K562 (cell line): ENCODE data around the gene KLHL6. TPM values are rescaled to one million over a fixed set of nuclear protein-coding genes. Genes with fewer than 3 reads are reported as not detected.
A peak's percentile ranks its signal among the peaks of the same experiment; 100 is the strongest.

Experiments
- ARID1B ChIP-seq: fragments of 450-650 bp; IDR thresholded peaks from 2 replicates; pipeline ENCODE4 v1.6.1; 2016; ENCODE audit warnings: antibody characterized with exemption, mild to moderate bottlenecking, inconsistent platforms
- ARID3B ChIP-seq: fragments of 250-450 bp; sonication (Bioruptor Pico); IDR thresholded peaks from 2 replicates; pipeline ENCODE4 v1.4.0; 2020; ENCODE audit warnings: borderline replicate concordance
- ATF4 ChIP-seq: fragments of 450-650 bp; formaldehyde crosslinking; IDR thresholded peaks from 2 replicates; pipeline ENCODE4 v1.4.0; 2022; ENCODE audit warnings: mild to moderate bottlenecking, moderate library complexity
- BRCA1 ChIP-seq, 2 experiments: fragments of 450-650 bp in 1 of 2; sonication (generic) in 1 of 2; formaldehyde crosslinking in 1 of 2; IDR thresholded peaks; 2 replicates each; pipeline versions ENCODE4 v1.5.0 to v1.6.1; 2017 to 2020; ENCODE audit warnings: mild to moderate bottlenecking in 1 of 2, missing genetic modification reagents in 1 of 2
- ELF4 ChIP-seq: fragments of 450-650 bp; formaldehyde crosslinking; IDR thresholded peaks from 2 replicates; pipeline ENCODE4 v1.4.0; 2022; ENCODE audit warnings: missing genetic modification characterization
- ESRRA ChIP-seq: fragments of 450-650 bp; IDR thresholded peaks from 2 replicates; pipeline ENCODE4 v1.6.1; 2014; ENCODE audit warnings: low read depth, mild to moderate bottlenecking, moderate library complexity, borderline replicate concordance
- FOS ChIP-seq: IDR thresholded peaks from 3 replicates; pipeline ENCODE4 v1.6.1; 2011; ENCODE audit not compliant: insufficient read length; ENCODE audit errors: extremely low read depth
- GABPB2 ChIP-seq: fragments of 250-450 bp; sonication (Bioruptor Pico); conservative IDR thresholded peaks from 2 replicates; pipeline ENCODE4 v1.5.1; 2021; ENCODE audit warnings: mild to moderate bottlenecking
- GTF2B ChIP-seq: IDR thresholded peaks from 2 replicates; pipeline ENCODE4 v1.6.1; 2011; ENCODE audit not compliant: insufficient read length; ENCODE audit errors: extremely low read depth
- HEY1 ChIP-seq: fragments of 250-450 bp; sonication (Bioruptor Pico); IDR thresholded peaks from 2 replicates; pipeline ENCODE4 v1.5.0; 2020; ENCODE audit warnings: mild to moderate bottlenecking, moderate library complexity, borderline replicate concordance
- HNRNPL ChIP-seq: fragments of 200-400 bp; formaldehyde crosslinking; IDR thresholded peaks from 2 replicates; pipeline ENCODE4 v1.6.1; 2017; ENCODE audit warnings: low read depth, mild to moderate bottlenecking, low read length
- MED1 ChIP-seq: sonication (generic); formaldehyde crosslinking; IDR thresholded peaks from 2 replicates; pipeline ENCODE4 v1.8.1; 2023; ENCODE audit warnings: missing genetic modification reagents, borderline replicate concordance
- POLR3A ChIP-seq: IDR thresholded peaks from 2 replicates; pipeline ENCODE4 v1.6.1; 2011; ENCODE audit warnings: borderline replicate concordance, mild to moderate bottlenecking, moderate library complexity; ENCODE audit not compliant: insufficient read length, insufficient read depth; ENCODE audit errors: extremely low read depth
- RCOR1 ChIP-seq, 2 experiments: IDR thresholded peaks; 2 replicates each; pipeline ENCODE4 v1.6.1; 2012; ENCODE audit warnings: low read depth in 2 of 2, low read length in 2 of 2, borderline replicate concordance in 1 of 2, improper control_type of control experiment in 1 of 2
- STAT5A ChIP-seq: IDR thresholded peaks from 2 replicates; pipeline ENCODE4 v1.6.1; 2012; ENCODE audit warnings: low read length, inconsistent platforms, borderline replicate concordance
- ZBTB11 ChIP-seq, 3 experiments: fragments of 200-800 bp in 1 of 3; fragments of 250-450 bp in 1 of 3; fragments of 450-650 bp in 1 of 3; sonication (Bioruptor Pico) in 1 of 3; sonication (Bioruptor generic) in 1 of 3; formaldehyde crosslinking in 1 of 3; IDR thresholded peaks; 2 replicates each; pipeline versions ENCODE4 v1.6.1 to v1.8.0; 2016 to 2022; ENCODE audit warnings: mild to moderate bottlenecking in 2 of 3, missing genetic modification characterization in 2 of 3, missing compliant biosample characterization in 1 of 3, moderate library complexity in 1 of 3
- ZNF12 ChIP-seq: sonication (generic); formaldehyde crosslinking; IDR thresholded peaks from 2 replicates; pipeline ENCODE4 v1.4.0; 2020; ENCODE audit warnings: mild to moderate bottlenecking, missing genetic modification reagents
- ZNF347 ChIP-seq: fragments of 450-650 bp; formaldehyde crosslinking; IDR thresholded peaks from 2 replicates; pipeline ENCODE4 v1.4.0; 2020; ENCODE audit warnings: low read depth, mild to moderate bottlenecking, moderate library complexity
- ZNF740 ChIP-seq, 3 experiments: fragments of 200-800 bp in 1 of 3; sonication (Bioruptor generic) in 1 of 3; sonication (generic) in 1 of 3; formaldehyde crosslinking in 1 of 3; IDR thresholded peaks; 2 replicates each; pipeline versions ENCODE4 v1.6.1 to v1.8.0; 2016 to 2022; ENCODE audit warnings: mild to moderate bottlenecking in 2 of 3, missing compliant biosample characterization in 2 of 3, missing genetic modification characterization in 2 of 3, missing genetic modification reagents in 1 of 3
- polyA plus RNA-seq, 8 experiments: library from polyadenylated mRNA; depleted of rRNA in 4 of 8; stranded (reverse) in 5 of 8; unstranded in 3 of 8; fragments of >200 nt; fragmentation: Nextera tagmentation in 2 of 8; fragmentation: Illumina TruSeq in 1 of 8; extraction: Ambion mirVana in 2 of 8; extraction: Trizol in 1 of 8; gene quantifications; 2 replicates each; pipeline versions ENCODE4 v1.2.1 to v1.2.3, GENCODE V29; 2011 to 2014; ENCODE audit warnings: inconsistent platforms in 1 of 8, missing spikeins in 1 of 8
- total RNA-seq, 7 experiments: library from RNA; depleted of rRNA in 6 of 7; stranded (reverse); fragments of >200 nt in 6 of 7; fragmentation: Illumina TruSeq in 2 of 7; extraction: Trizol in 2 of 7; gene quantifications; 2 replicates each; pipeline versions ENCODE4 v1.2.1 to v1.2.3, GENCODE V29; 2011 to 2021; ENCODE audit warnings: low replicate concordance in 1 of 7

KLHL6 gene
- total and polyA plus RNA-seq, 9 of the 15 experiments (the other 6 are each of a cell fraction or from before 2014, with no cell fraction given) = 0.18 to 2.1 (median 1.4) TPM

GRCh38 chr3:183555541-183556081, at the start of gene KLHL6 (continued):
- TF ChIP-seq ATF4 (CRISPR knock-in tag) (no peak), ZNF347 (CRISPR knock-in tag) (no peak), STAT5A (no peak), ZNF740 (CRISPR knock-in tag; IDR thresholded peaks at IDR 0.05) (no peak), ZNF740 (tag; IDR thresholded peaks at IDR 0.05) (no peak), ESRRA (no peak), RCOR1 (IDR thresholded peaks at IDR 0.05; ENCODE audit: borderline replicate concordance in 1 of 2, low read depth in 2 of 2, low read length in 2 of 2) (no peak), GABPB2 (CRISPR knock-in tag) (no peak), ZBTB11 (CRISPR knock-in tag; IDR thresholded peaks at IDR 0.05) (no peak), HNRNPL (no peak), ELF4 (no peak), MED1 (CRISPR knock-in tag) (no peak), POLR3A (no peak), FOS (no peak), ARID3B (CRISPR knock-in tag) (no peak), HEY1 (no peak), BRCA1 (IDR thresholded peaks at IDR 0.05) (no peak), BRCA1 (CRISPR knock-in tag; IDR thresholded peaks at IDR 0.05) (no peak), ZNF12 (CRISPR knock-in tag) (no peak), ARID1B (peak; percentile 42; the same call in 1 of the 2 replicates), GTF2B (no peak)
